ENCODE data around the gene GPR35. TPM values are rescaled to one million over a fixed set of nuclear protein-coding genes. Genes with fewer than 3 reads are reported as not detected.
A peak's percentile ranks its signal among the peaks of the same experiment; 100 is the strongest.

GPR35 gene
- total and polyA plus RNA-seq, 2 of the 13 experiments (the other 11 are each of a cell fraction or from before 2014, with no cell fraction given): 27.1 to 44.2 TPM

DNA sequence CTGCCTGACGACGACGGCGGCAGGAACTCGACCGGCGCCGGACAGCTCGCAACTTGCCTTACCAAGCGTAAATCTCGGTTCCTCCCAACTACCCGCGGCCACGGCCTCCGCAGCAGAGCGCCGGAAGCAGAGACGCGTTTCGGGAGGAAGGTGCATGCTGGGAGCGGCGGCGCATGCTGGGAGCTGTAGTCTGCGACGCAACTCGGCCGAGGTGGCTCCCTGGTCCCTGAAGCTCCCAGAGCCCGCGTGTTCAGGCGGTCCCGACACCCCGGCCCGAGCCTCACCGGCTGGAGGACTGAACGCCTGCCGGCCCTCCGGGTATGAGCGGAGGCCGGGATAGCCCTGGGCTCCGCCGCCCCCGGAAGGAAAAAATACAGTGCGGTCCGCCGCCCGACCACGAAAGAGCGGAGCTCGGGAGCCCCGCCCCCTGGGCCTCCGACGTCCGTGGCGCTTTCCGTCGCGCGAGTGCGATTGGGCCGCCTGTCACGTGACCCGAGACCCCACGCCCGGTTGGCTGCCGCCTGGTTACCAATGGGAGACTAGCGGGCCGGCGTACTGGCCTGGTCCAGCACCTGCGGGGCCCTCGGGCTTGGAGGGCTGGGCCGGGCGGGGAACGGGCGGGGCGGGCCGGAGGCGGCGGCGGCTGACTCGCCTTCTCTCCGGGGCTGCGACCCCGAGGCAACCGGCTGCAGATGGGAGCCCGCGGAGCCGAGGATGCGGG lies 38.9 kb upstream of the GPR35 start, which contains the start of gene CAPN10 (continued):
- TF ChIP-seq EED (CRISPR knock-in tag; IDR thresholded peaks at IDR 0.05) (peak; percentile 2; the same call in 1 of the 2 replicates), HIC2 (CRISPR knock-in tag; IDR thresholded peaks at IDR 0.05; ENCODE audit: low read depth) (no peak), IRF1 (CRISPR knock-in tag; IDR thresholded peaks at IDR 0.05; ENCODE audit: low read depth) (no peak; the same call in 1 of the 2 replicates), ZNF441 (CRISPR knock-in tag; IDR thresholded peaks at IDR 0.05; ENCODE audit: borderline replicate concordance) (peak; percentile 26; the same call in 1 of the 2 replicates), ZNF570 (CRISPR knock-in tag; IDR thresholded peaks at IDR 0.05; ENCODE audit: borderline replicate concordance) (no peak), HNF1A (IDR thresholded peaks at IDR 0.05; ENCODE audit: low read depth) (0 out of 2 replicates have a peak, but pooled peaks have one; percentile 14), HNF1A (CRISPR knock-in tag; IDR thresholded peaks at IDR 0.05; ENCODE audit: borderline replicate concordance) (peak; percentile 75; the same call in 1 of the 2 replicates), TOE1 (CRISPR knock-in tag; IDR thresholded peaks at IDR 0.05) (peak; percentile 84; the same call in 1 of the 2 replicates), GABPB1 (CRISPR knock-in tag; IDR thresholded peaks at IDR 0.05) (peak; percentile 99), ZNF792 (CRISPR knock-in tag; IDR thresholded peaks at IDR 0.05) (no peak), ZXDC (CRISPR knock-in tag; IDR thresholded peaks at IDR 0.05) (peak; percentile 57; the same call in 1 of the 2 replicates), KDM4B (CRISPR knock-in tag; IDR thresholded peaks at IDR 0.05) (peak; percentile 57; the same call in 1 of the 2 replicates), ZNF782 (CRISPR knock-in tag; IDR thresholded peaks at IDR 0.05; ENCODE audit: borderline replicate concordance) (peak; percentile 59; the same call in 1 of the 2 replicates), ZNF781 (CRISPR knock-in tag; IDR thresholded peaks at IDR 0.05; ENCODE audit: borderline replicate concordance, not compliant biosample characterization) (peak; percentile 71), RAD51 (IDR thresholded peaks at IDR 0.05; ENCODE audit: borderline replicate concordance) (peak; percentile 98), KDM2A (CRISPR knock-in tag; IDR thresholded peaks at IDR 0.05; ENCODE audit: borderline replicate concordance, low read depth) (peak; percentile 89)
- TF ChIP-seq, protein P1, sequence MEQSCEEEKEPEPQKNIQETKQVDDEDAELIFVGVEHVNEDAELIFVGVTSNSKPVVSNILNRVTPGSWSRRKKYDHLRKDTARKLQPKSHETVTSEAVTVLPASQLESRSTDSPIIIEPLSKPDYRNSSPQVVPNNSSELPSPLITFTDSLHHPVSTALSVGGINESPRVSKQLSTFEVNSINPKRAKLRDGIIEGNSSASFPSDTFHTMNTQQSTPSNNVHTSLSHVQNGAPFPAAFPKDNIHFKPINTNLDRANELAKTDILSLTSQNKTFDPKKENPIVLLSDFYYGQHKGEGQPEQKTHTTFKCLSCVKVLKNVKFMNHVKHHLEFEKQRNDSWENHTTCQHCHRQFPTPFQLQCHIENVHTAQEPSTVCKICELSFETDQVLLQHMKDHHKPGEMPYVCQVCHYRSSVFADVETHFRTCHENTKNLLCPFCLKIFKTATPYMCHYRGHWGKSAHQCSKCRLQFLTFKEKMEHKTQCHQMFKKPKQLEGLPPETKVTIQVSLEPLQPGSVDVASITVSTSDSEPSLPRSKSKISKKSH (CRISPR knock-in tag; IDR thresholded peaks at IDR 0.05; ENCODE audit: borderline replicate concordance): no peak; the same call in 1 of the 2 replicates
